K562 (cell line): Measurements from ENCODE around the gene BCR. TPM values are rescaled to one million over a fixed set of nuclear protein-coding genes. Genes with fewer than 3 reads are reported as not detected.

Source experiments
- ATAC-seq: fragments of 200-7000 bp; cut with Tn5 transposase; 3 replicates; pipeline ENCODE4 v1.9.1; 2020; ENCODE audit warnings: moderate library complexity
- BruUV-seq: library from RNA; stranded (reverse); fragments of 400-500 nt; replicated peaks from 2 replicates; lab custom pipeline; 2021; lab: Mats Ljungman, UMichigan
- CTCF ChIA-PET: fragments of 300-600 bp; formaldehyde crosslinking; extraction: SDS; loops from one replicate; lab custom pipeline; 2021; ENCODE audit warnings: low intra/inter-chr PET ratio; lab: Yijun Ruan, JAX
- POLR2A ChIA-PET: fragments of 300-600, 350-650 bp; sonication (Branson Sonifier 250); formaldehyde crosslinking; extraction: SDS; loops from one replicate; lab custom pipeline; 2021; ENCODE audit warnings: antibody characterized with exemption, inconsistent platforms; lab: Yijun Ruan, JAX
- DNase-seq, 4 experiments: peaks; one replicate each; pipeline versions ENCODE4 v3.0.0 to v3.0.0-alpha.2; 2011 to 2018; ENCODE audit warnings: low spot score in 3 of 4, mixed read lengths in 3 of 4; ENCODE audit errors: extremely low read depth in 1 of 4
- FAIRE-seq: peaks from 2 replicates; lab custom pipeline; 2011; peaks lifted over from hg19 to GRCh38; lab: Jason Lieb, UNC
- H2AFZ ChIP-seq: 2 replicates; pipeline ENCODE4 v1.6.0; 2011; ENCODE audit warnings: low read depth, low read length, control low read depth, inconsistent platforms
- H3K27ac ChIP-seq: fragments of 200-600 bp; 3 replicates; pipeline ENCODE4 v1.8.0; 2011; ENCODE audit warnings: low read depth, mild to moderate bottlenecking, control low read depth, inconsistent platforms, low read length, moderate library complexity, mixed read lengths; ENCODE audit errors: extremely low read depth
- H3K27me3 ChIP-seq, 2 experiments: fragments of 300-600 bp in 1 of 2; 2 replicates in 1 of 2; 3 replicates in 1 of 2; pipeline versions ENCODE4 v1.6.0 to v1.8.0; 2011; ENCODE audit warnings: inconsistent platforms in 2 of 2, low read length in 2 of 2, mild to moderate bottlenecking in 1 of 2, mixed read lengths in 1 of 2, moderate library complexity in 1 of 2; ENCODE audit not compliant: control insufficient read depth in 2 of 2, insufficient read depth in 2 of 2
- H3K36me3 ChIP-seq: fragments of 300-600 bp; 3 replicates; pipeline ENCODE4 v1.8.0; 2011; ENCODE audit warnings: mild to moderate bottlenecking, low read length, inconsistent platforms; ENCODE audit not compliant: control insufficient read depth, insufficient read depth
- H3K4me1 ChIP-seq, 2 experiments: fragments of 200-600 bp in 1 of 2; replicated peaks in 1 of 2; 2 replicates in 1 of 2; 3 replicates in 1 of 2; pipeline versions ENCODE4 v1.5.1 to v1.8.0; 2011; ENCODE audit warnings: inconsistent platforms in 2 of 2, low read length in 2 of 2, mild to moderate bottlenecking in 1 of 2, mixed read lengths in 1 of 2, moderate library complexity in 1 of 2; ENCODE audit not compliant: control insufficient read depth in 2 of 2, insufficient read depth in 2 of 2
- H3K4me2 ChIP-seq: 2 replicates; pipeline ENCODE4 v1.6.1; 2011; ENCODE audit warnings: low read length, control low read depth, inconsistent platforms, mixed read lengths; ENCODE audit not compliant: insufficient read depth
- H3K4me3 ChIP-seq: fragments of 200-600 bp; sonication (generic), shearing (Covaris generic); 2 replicates; pipeline ENCODE4 v1.5.1; 2016; ENCODE audit warnings: control low read depth, inconsistent platforms
- H3K79me2 ChIP-seq: fragments of 200-600 bp; 3 replicates; pipeline ENCODE4 v1.8.0; 2011; ENCODE audit warnings: low read length, inconsistent platforms; ENCODE audit not compliant: control insufficient read depth, insufficient read depth
- H3K9ac ChIP-seq, 2 experiments: 2 replicates each; pipeline versions ENCODE4 v1.6.0 to v1.6.1; 2011; ENCODE audit warnings: low read depth in 2 of 2, low read length in 2 of 2, control low read depth in 1 of 2, inconsistent platforms in 1 of 2, mild to moderate bottlenecking in 1 of 2, mixed read lengths in 1 of 2; ENCODE audit not compliant: insufficient read depth in 1 of 2
- H3K9me1 ChIP-seq: one replicate; pipeline ENCODE4 v1.6.0; 2011; ENCODE audit warnings: inconsistent platforms, mild to moderate bottlenecking, low read length, moderate library complexity; ENCODE audit not compliant: control insufficient read depth, insufficient read depth
- H3K9me3 ChIP-seq: replicated peaks from 2 replicates; pipeline ENCODE4 v1.5.1; 2011; ENCODE audit warnings: low read depth, low read length, inconsistent platforms; ENCODE audit not compliant: control insufficient read depth, insufficient read depth
- H4K20me1 ChIP-seq: replicated peaks from 2 replicates; pipeline ENCODE4 v1.6.1; 2011; ENCODE audit warnings: low read length, inconsistent platforms, mixed read lengths; ENCODE audit not compliant: control insufficient read depth, insufficient read depth
- ARID4B ChIP-seq: sonication (generic); formaldehyde crosslinking; IDR thresholded peaks from 2 replicates; pipeline ENCODE4 v1.8.0; 2022; ENCODE audit warnings: mild to moderate bottlenecking, missing genetic modification reagents
- CHCHD3 ChIP-seq: fragments of 250-450 bp; sonication (Bioruptor Pico); IDR thresholded peaks from 2 replicates; pipeline ENCODE4 v2.1.2; 2022; ENCODE audit warnings: mild to moderate bottlenecking
- CREB5 ChIP-seq: fragments of 250-450 bp; sonication (Bioruptor Pico); IDR thresholded peaks from 2 replicates; pipeline ENCODE4 v1.5.0; 2020; ENCODE audit warnings: mild to moderate bottlenecking
- FOXA3 ChIP-seq, 2 experiments: fragments of 450-650 bp in 1 of 2; sonication (generic) in 1 of 2; formaldehyde crosslinking; IDR thresholded peaks in 1 of 2; conservative IDR thresholded peaks in 1 of 2; 2 replicates each; pipeline versions ENCODE4 v1.4.0 to v1.8.0; 2020 to 2022; ENCODE audit warnings: mild to moderate bottlenecking in 2 of 2, missing genetic modification reagents in 1 of 2
- MAFK ChIP-seq: IDR thresholded peaks from 2 replicates; pipeline ENCODE4 v1.6.1; 2011; ENCODE audit warnings: low read length, improper control_type of control experiment
- NFE2 ChIP-seq: IDR thresholded peaks from 2 replicates; pipeline ENCODE4 v1.6.1; 2014; ENCODE audit warnings: antibody characterized with exemption, low read depth
- RBM15 ChIP-seq: fragments of 200-400 bp; formaldehyde crosslinking; IDR thresholded peaks from 2 replicates; pipeline ENCODE4 v1.6.1; 2018; ENCODE audit warnings: mild to moderate bottlenecking, low read length, moderate library complexity; ENCODE audit not compliant: insufficient read depth
- RFX5 ChIP-seq: IDR thresholded peaks from 2 replicates; pipeline ENCODE4 v1.6.1; 2011; ENCODE audit warnings: low read depth, mild to moderate bottlenecking, improper control_type of control experiment, low read length
- SAP30 ChIP-seq: fragments of 200-600 bp; sonication (generic); IDR thresholded peaks from 2 replicates; pipeline ENCODE4 v1.6.1; 2012; ENCODE audit warnings: borderline replicate concordance, low read depth, mild to moderate bottlenecking, moderate library complexity, low read length, control low read depth, inconsistent platforms; ENCODE audit not compliant: insufficient read depth, poor library complexity, severe bottlenecking
- SREBF1 ChIP-seq: fragments of 150-350 bp; IDR thresholded peaks from 2 replicates; pipeline ENCODE4 v1.6.1; 2014; ENCODE audit warnings: antibody characterized with exemption, low read depth, low read length, borderline replicate concordance
- ZC3H8 ChIP-seq: fragments of 450-650 bp; IDR thresholded peaks from 2 replicates; pipeline ENCODE4 v1.6.1; 2017
- ZFX ChIP-seq: sonication (generic); formaldehyde crosslinking; IDR thresholded peaks from 2 replicates; pipeline ENCODE4 v1.8.0; 2022; ENCODE audit warnings: mild to moderate bottlenecking, missing genetic modification reagents, moderate library complexity
- ZNF121 ChIP-seq: sonication (generic); formaldehyde crosslinking; conservative IDR thresholded peaks from 2 replicates; pipeline ENCODE4 v1.8.0; 2022; ENCODE audit warnings: missing genetic modification reagents
- ZNF224 ChIP-seq: sonication (generic); formaldehyde crosslinking; IDR thresholded peaks from 2 replicates; pipeline ENCODE4 v1.8.0; 2022; ENCODE audit warnings: mild to moderate bottlenecking, missing genetic modification reagents
- ZSCAN29 ChIP-seq: fragments of 450-650 bp; IDR thresholded peaks from 2 replicates; pipeline ENCODE4 v1.6.1; 2017
- WGBS: fragments of 100-300 bp; shearing (Covaris generic); methylation state at CpG from one replicate; pipeline ENCODE4 v1.1.6; 2016; ENCODE audit warnings: low coverage, mixed read lengths; ENCODE audit not compliant: insufficient coverage; ENCODE audit errors: missing lambda C conversion rate; 5-methylcytosine and 5-hydroxymethylcytosine counted together
- in situ Hi-C: fragments of 300-500 bp; cut with MboI; formaldehyde crosslinking; loops from 4 replicates; pipeline ENCODE4 v1.15.0; 2018; ENCODE audit warnings: inconsistent platforms, mixed read lengths
- intact Hi-C: fragments of 100-400 bp; cut with micrococcal nuclease; formaldehyde crosslinking; loops from 2 replicates; pipeline ENCODE4 v1.14.2; 2022
- polyA plus RNA-seq, 8 experiments: library from polyadenylated mRNA; depleted of rRNA in 4 of 8; stranded (reverse) in 5 of 8; unstranded in 3 of 8; fragments of >200 nt; fragmentation: Nextera tagmentation in 2 of 8; fragmentation: Illumina TruSeq in 1 of 8; extraction: Ambion mirVana in 2 of 8; extraction: Trizol in 1 of 8; gene quantifications; 2 replicates each; pipeline versions ENCODE4 v1.2.1 to v1.2.3, GENCODE V29; 2011 to 2014; ENCODE audit warnings: inconsistent platforms in 1 of 8, missing spikeins in 1 of 8
- total RNA-seq, 7 experiments: library from RNA; depleted of rRNA in 6 of 7; stranded (reverse); fragments of >200 nt in 6 of 7; fragmentation: Illumina TruSeq in 2 of 7; extraction: Trizol in 2 of 7; gene quantifications; 2 replicates each; pipeline versions ENCODE4 v1.2.1 to v1.2.3, GENCODE V29; 2011 to 2021; ENCODE audit warnings: low replicate concordance in 1 of 7

Gene BCR
- total and polyA plus RNA-seq, 9 of the 15 experiments (the other 6 are each of a cell fraction or from before 2014, with no cell fraction given): 0.41 to 150 (median 45.6) TPM

GRCh38 chr22:23351321-23351720 is 171.0 kb downstream of the BCR start:
- no peak overlapping the region for H3K9ac ChIP-seq
- no peaks in the 10 kb centered on the region; a peak in 1 of 5 replicates for H3K27me3 ChIP-seq
- in situ Hi-C loops: no loop called here
- no peak for FAIRE-seq
- CTCF ChIA-PET: no interaction called here
- ATAC-seq: no peak
- H3K9me3 ChIP-seq: no peaks in the 10 kb centered on the region
- no peak overlapping the region for H3K27ac ChIP-seq
- H3K9me1 ChIP-seq: no peaks in the 10 kb centered on the region
- no peaks in the 10 kb centered on the region for H3K4me1 ChIP-seq
- no peak overlapping the region for H3K4me2 ChIP-seq
- intact Hi-C loops: no loop called here
- no TSS peak for BruUV-seq
- H3K36me3 ChIP-seq: no peaks in the 10 kb centered on the region
- 0% methylated on average over 1 of the region's 1 CpG for WGBS
- H2AFZ ChIP-seq: no peak overlapping the region
- no peak for DNase-seq
- no peak for TF ChIP-seq ZNF121
- no peak for TF ChIP-seq CHCHD3
- no peak for TF ChIP-seq ARID4B (CRISPR knock-in tag)
- TF ChIP-seq RBM15: no peak
- no peak for TF ChIP-seq ZC3H8
- no peak for TF ChIP-seq RFX5
- TF ChIP-seq FOXA3 (CRISPR knock-in tag; conservative IDR thresholded peaks at IDR 0.05 in 1 of 2, IDR thresholded peaks at IDR 0.05 in 1 of 2): no peak
- TF ChIP-seq CREB5 (CRISPR knock-in tag): no peak
- no peak for TF ChIP-seq SAP30
- TF ChIP-seq SREBF1: no peak
- TF ChIP-seq ZNF224: no peak
- no peak for TF ChIP-seq NFE2
- TF ChIP-seq MAFK: no peak
- TF ChIP-seq ZSCAN29: no peak
- TF ChIP-seq ZFX (CRISPR knock-in tag): no peak
- no peaks in the 10 kb centered on the region for H3K79me2 ChIP-seq
- POLR2A ChIA-PET: no interaction called here
- H4K20me1 ChIP-seq: no peaks in the 10 kb centered on the region
- H3K4me3 ChIP-seq: no peak overlapping the region
